NCI-H446 (cell line): Measurements from ENCODE around the gene OFD1.
A peak's percentile ranks its signal among the peaks of the same experiment; 100 is the strongest.

Source experiments
- DNase-seq, 2 experiments: peaks; one replicate each; lab custom pipeline; 2025; lab: John Stamatoyannopoulos, UW

OFD1 gene

DNA sequence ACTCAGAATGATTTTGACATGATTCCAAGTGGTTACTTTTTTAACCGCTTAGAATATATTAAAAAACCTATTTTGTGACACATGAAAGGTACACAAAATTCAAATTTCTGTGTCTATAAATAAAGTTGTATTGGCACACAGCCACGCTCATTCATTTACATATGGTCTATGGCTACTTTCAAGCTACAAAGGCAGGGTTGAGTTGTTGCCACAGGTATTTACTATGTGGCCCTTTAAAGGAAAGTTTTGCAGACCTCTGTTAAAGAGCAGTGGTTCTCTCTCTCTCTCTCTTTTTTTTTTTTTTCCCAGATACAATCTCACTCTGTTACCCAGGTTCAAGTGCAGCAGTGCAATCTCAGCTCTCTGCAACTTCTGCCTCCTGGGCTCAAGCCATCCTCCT lies 59.3 kb downstream of the OFD1 start:
- no peak for DNase-seq

DNA sequence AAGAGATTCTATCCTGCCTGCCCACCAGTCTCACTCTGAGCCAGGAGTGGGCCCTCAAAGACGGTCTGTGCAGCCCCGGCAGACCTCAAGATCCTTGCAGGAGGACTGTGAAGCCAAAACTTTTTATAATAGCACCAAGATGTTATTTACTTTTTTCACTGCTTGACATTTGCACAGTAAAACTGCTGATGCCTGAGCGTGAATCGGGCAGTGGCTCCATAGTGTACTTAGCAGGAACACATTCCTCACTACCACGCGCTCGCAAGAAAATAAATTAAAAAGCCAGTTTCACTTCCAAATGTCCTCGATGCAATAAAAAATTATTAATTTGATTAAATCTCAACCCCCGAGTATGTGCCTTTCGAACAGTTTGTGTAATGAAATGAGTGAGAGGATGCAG lies 59.9 kb downstream of the OFD1 start:
- DNase-seq = no peak

DNA sequence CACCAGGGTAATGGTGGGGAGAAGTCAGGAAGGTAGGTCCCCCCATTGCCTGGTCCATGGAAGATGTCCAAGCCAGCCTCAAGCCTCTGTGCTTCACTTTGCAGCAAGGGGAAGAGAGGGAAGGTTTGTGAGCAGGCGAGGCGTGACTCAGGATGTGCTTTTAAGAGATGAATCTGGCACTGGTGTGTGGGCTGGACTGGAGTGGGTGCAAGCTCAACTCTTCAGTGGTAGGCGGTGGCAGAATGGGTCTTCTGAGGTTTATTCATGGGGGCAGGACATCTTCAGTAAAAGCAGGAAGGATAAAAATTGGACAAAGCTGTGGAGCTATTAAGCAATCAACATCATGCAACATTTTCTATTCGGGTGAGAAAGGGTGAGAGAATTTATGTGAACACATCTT lies 63.0 kb downstream of the OFD1 start:
- DNase-seq = no peak

DNA sequence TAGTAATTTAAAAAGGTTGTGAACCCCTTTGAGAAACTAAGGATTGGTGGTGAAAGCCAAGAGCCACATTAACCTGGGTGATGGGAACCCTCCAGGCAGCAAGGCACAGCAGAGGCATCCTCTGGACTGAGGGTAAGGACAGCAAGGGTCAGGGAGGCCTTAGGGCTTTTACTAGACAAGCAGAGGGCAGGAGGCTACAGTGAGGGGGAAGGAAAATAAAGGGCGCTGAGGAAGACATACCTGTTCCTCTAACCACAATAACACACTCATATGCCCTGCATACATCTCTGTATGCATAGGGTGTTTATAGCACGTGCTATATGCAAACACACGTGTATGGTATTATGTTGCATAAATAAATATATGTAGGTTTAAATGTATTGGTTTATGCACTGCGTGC lies 63.6 kb downstream of the OFD1 start:
- DNase-seq = no peak

DNA sequence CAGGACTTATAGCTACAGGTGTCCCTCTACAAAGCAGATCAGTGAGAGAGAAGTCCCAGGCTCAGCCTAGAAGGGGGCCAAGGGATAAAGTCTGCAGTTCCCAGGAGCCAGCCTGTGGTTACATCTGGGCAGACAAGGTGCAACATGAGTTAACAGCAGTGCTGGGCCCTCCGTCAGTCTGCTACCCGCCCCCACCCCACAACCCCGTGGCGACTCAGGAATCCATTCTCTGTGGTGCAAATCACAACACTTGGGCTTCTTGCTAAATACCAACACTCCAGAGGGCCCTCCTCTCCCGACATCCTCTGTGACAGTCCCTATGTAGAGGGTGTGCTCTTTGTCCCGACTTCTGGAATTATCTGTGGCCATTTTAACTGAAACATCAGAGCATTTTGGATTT lies 68.6 kb downstream of the OFD1 start:
- DNase-seq = no peak

DNA sequence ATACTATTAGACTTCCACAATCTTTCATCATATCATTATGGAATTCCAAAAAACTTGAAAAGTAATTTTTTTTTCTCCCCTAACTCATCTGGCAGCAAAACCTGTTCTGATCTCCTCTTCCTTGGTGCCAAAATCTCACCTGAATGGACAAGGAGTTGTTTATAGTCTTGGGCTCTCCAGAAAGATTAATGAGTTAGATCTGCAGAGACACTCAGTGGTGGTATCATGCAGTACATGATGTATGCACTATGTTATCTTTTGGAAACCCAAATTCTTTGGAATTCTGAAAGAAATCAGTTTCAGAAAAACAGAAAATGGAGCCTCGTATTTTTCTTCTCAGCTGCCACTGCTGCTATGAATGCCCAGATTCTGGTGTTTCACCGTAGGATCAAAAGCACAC lies 70.7 kb downstream of the OFD1 start:
- no peak for DNase-seq

DNA sequence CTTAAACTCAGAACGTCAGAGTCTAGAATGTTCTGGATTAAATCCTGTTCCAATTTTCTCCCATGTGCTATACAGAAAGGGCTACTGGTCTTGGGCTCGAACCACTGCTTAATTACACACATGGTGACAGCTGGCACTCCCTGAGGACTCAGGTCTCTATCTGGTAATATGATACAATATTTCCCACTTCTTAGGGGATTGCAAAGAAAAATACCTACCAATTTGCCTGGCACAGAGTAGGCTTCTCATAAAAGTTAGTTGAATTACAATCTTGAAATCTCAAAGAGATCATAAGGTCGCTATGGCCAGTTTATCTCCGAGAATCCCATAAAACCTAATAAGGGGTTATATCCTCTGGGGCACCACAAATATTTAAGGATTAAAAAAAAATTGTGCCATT lies 73.7 kb downstream of the OFD1 start:
- DNase-seq = no peak

DNA sequence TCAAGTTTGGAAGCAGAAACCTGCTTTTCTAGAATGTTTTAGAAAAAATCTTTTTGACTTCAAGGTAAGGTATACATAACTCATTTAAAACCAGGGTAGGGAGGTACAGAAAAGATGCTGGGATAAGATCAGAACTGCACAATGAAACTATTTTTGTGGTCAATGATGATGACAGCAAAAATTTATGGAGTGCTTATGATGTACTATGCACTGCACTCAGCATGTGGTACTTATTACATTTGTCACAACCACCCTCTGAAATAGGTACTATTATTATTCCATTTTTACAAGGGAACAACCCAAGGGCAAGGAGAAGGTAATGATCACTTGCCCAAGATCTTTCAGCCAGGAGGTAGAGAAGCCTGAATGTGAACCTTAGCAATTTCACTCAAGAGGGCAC lies 74.3 kb downstream of the OFD1 start:
- no peak for DNase-seq

DNA sequence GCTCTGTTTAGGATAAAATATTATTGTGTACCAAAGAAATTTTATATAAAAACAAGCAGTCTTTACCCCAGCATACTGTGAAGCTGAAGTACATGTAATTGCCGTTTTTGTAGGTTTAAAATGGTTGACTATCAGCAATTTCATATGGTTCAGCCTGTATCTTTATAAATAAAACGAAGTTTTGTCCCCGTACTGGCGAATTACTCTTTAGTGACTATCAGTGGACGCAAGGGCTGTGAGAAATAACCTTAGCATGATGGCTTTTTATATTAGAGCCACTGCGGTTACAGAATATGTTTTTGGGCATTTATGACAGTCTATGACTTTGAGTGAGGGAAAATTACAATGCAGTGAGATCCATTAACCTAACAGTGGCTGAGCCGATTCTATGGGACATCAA lies 81.1 kb downstream of the OFD1 start:
- DNase-seq = no peak

DNA sequence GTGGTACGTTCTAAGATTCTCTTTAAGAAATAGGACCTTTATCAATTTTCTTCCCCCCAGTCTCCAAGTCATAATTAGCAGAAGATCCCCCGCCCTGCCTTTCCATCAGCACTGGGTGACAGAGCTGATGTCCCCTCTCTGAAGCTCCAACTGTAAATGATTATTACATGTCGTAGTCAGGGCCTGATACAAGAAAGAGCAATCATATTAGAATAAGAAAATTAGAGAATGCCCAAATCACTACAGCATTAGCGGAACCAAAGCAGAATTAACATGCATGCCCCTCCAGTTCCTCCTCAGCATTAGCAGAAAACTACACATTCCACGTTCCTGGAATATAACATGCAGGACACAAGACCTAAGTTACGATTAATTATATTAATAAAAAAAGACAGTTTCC lies 81.6 kb downstream of the OFD1 start:
- DNase-seq = no peak

DNA sequence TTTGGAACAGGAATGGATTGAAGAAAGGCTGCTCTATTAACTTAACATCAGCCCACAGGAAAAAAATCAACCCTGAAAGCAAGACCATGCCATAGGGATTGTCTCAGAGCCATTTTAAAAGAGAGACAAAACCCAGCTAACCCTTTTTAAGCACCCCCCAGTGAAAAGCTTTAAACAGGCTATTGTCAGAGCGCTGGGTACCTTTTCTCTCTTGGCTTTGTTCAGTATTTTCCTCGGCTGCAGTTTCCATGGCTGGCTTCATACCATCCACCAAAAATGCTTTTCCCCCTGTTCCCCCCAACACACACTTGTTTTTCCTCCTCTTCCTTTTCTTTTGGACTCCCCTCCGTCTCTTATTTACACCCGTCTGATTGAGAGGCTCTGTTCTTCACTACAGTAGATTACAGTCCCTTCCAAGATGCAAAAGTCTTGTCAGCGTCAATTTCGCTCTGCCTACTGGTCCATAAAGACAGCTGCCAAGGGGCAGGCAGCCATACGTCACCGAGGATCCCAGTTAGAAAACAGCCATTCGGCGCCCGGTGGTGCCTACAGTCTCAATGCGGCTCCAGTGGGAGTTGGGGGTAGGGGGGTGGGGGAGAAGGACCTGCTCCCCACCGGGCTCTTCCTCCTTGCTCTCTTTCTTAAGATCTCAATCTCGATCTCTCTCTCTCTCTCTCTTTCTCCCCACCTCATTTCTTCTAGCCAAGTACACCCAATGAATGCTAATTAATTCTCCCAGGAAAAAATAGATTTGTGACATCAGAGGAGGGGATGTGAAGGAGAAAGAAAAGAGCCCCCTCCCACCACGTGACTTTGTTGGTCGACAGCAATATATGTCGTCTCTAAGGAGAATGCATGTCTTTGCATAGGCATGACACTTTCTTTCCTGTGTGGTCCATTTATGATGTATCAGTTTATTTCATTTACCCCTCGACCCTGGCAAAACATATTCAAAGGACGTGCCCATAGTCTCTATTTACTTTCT lies 82.4 kb downstream of the OFD1 start, which contains the start of gene GPM6B:
TSS of gene GPM6B (minus strand) at position 451 of the 985 bp plus-strand sequence. CDS start at position 262, 189 bp downstream.
- peak in 1 of 2 experiments; percentile 67 for DNase-seq
